Activated T-helper 2 cell treated with anti-CD3 and anti-CD28 coated beads, Interferon-gamma antibody, Interleukin-2, Interleukin-4, amounts not matched to agents 10 μg/mL and 5 μg/mL and 100 μg/mL, durations not matched to agents 14 hours and 24 hours and 36 hours (primary cell): ENCODE results near the gene IQCH. TPM values are rescaled to one million over a fixed set of nuclear protein-coding genes. Genes with fewer than 3 reads are reported as not detected.
A peak's percentile ranks its signal among the peaks of the same experiment; 100 is the strongest.

ENCODE experiments used
- DNase-seq: peaks from one replicate; pipeline ENCODE4 v3.0.0; 2021; ENCODE audit warnings: low spot score
- H3K27ac Mint-ChIP-seq: one replicate; pipeline ENCODE4 v1.8.0; 2021; ENCODE audit warnings: mixed read lengths
- H3K27me3 Mint-ChIP-seq: one replicate; pipeline ENCODE4 v1.8.0; 2021; ENCODE audit warnings: low read depth, mixed read lengths
- H3K36me3 Mint-ChIP-seq: one replicate; pipeline ENCODE4 v1.8.0; 2021; ENCODE audit warnings: low read depth, mixed read lengths
- H3K4me1 Mint-ChIP-seq: one replicate; pipeline ENCODE4 v1.8.0; 2021; ENCODE audit warnings: low read depth, mixed read lengths
- H3K4me3 Mint-ChIP-seq: one replicate; pipeline ENCODE4 v1.8.0; 2021; ENCODE audit warnings: low read depth, mild to moderate bottlenecking, moderate library complexity, mixed read lengths
- H3K9me3 Mint-ChIP-seq: one replicate; pipeline ENCODE4 v1.8.0; 2021; ENCODE audit warnings: mixed read lengths
- intact Hi-C: fragments of 100-400 bp; cut with micrococcal nuclease; formaldehyde crosslinking; loops from one replicate; pipeline ENCODE4 v1.15.1; 2023
- total RNA-seq: library from RNA; stranded (reverse); gene quantifications from 2 replicates; pipeline ENCODE4 v1.2.3, GENCODE V29; 2022

IQCH gene
- total RNA-seq = 0.68 and 1.7 TPM in 2 replicates

GRCh38 chr15:67254238-67255175, at the start of gene IQCH, which contains the start of gene AAGAB:
TSS of gene IQCH (plus strand) at chr15:67254786. CDS start at chr15:67254897, 111 bp downstream.
TSS of gene AAGAB (minus strand) at chr15:67254661. CDS start at chr15:67254631, 30 bp downstream.
- H3K27ac Mint-ChIP-seq = peak within 1 kb of the TSS; percentile 96
- DNase-seq = peak; percentile 96
- peaks cover 13% of the 10 kb centered on the region for H3K27me3 Mint-ChIP-seq
- H3K4me1 Mint-ChIP-seq = peaks cover 36% of the 10 kb centered on the region
- intact Hi-C loops = loop anchor here (1.0 to 2.0 kb wide), 2 partner anchors 13 to 308 kb away; no protein-coding TSS in a partner anchor
- peaks cover 12% of the 10 kb centered on the region for H3K36me3 Mint-ChIP-seq
- H3K9me3 Mint-ChIP-seq = no peaks in the 10 kb centered on the region
- H3K4me3 Mint-ChIP-seq = peak within 1 kb of the TSS; percentile 94

- Mint-ChIP-seq H3K4me3 (no peak overlapping the region), H3K36me3 (peaks cover 38% of the 10 kb centered on the region), H3K27ac (no peak overlapping the region), H3K4me1 (no peaks in the 10 kb centered on the region), H3K9me3 (no peaks in the 10 kb centered on the region), H3K27me3 (no peaks in the 10 kb centered on the region)
- no peak for DNase-seq
- intact Hi-C loops = no loop called here
These were observed 46.9 kb upstream of the IQCH start for GRCh38 chr15:67207555-67208207.

DNA sequence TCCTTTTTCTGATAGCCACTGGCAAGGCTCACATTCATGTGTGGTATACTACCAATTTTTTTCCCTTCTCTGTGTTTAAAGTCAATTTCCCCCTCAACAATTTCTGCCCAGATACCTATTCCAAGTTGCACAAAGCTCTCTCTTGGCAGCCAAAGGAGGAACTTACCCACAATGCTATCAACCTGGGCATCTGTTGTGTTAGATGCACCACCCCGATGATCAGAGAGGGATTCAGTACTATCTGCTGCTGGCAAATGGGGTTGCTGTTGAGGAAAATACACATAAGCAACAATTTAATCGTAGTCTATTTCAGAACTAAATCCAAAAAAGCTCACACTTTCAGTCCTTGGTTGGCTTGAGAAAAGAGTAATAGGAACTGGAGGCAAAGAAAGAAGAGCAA, 46.2 kb upstream of the IQCH start:
- no peak for DNase-seq
- no peaks in the 10 kb centered on the region for H3K27me3 Mint-ChIP-seq
- no peak overlapping the region for H3K27ac Mint-ChIP-seq
- peaks cover 34% of the 10 kb centered on the region for H3K36me3 Mint-ChIP-seq
- no peak overlapping the region for H3K4me3 Mint-ChIP-seq
- intact Hi-C loops = no loop called here
- H3K4me1 Mint-ChIP-seq = no peaks in the 10 kb centered on the region
- no peaks in the 10 kb centered on the region for H3K9me3 Mint-ChIP-seq

- Mint-ChIP-seq H3K36me3 (peaks cover 21% of the 10 kb centered on the region), H3K4me3 (no peak overlapping the region), H3K4me1 (no peaks in the 10 kb centered on the region), H3K27me3 (no peaks in the 10 kb centered on the region), H3K27ac (no peak overlapping the region), H3K9me3 (no peaks in the 10 kb centered on the region)
- intact Hi-C loops = no loop called here
- no peak for DNase-seq
These were observed 43.9 kb upstream of the IQCH start for GRCh38 chr15:67210555-67211168.

GRCh38 chr15:67212684-67213367, 41.8 kb upstream of the IQCH start:
- Mint-ChIP-seq H3K27me3 (no peaks in the 10 kb centered on the region), H3K27ac (no peak overlapping the region), H3K4me3 (no peak overlapping the region), H3K36me3 (peaks cover 21% of the 10 kb centered on the region), H3K9me3 (no peaks in the 10 kb centered on the region), H3K4me1 (peaks cover 2% of the 10 kb centered on the region)
- intact Hi-C loops = no loop called here
- DNase-seq = no peak

DNA sequence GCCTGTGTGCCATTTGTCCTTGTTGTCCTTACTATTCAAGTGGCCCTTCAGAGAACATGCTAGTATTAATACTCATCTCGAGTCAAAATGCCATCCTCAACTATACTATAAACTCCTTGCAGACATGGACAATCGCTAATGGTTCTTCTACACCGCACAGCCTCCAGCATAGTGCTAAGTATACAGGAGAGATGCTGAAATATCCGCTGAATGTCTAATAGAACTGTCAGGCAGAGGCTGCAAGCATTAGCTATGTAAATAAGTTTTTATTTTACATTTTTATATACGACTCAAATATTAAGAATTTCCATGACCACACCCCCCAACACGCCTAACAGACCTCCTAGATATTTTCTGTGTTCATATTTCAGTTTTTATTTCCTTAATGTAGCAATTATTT, 39.5 kb upstream of the IQCH start:
- Mint-ChIP-seq H3K4me3 (no peak overlapping the region), H3K36me3 (peaks cover 29% of the 10 kb centered on the region), H3K4me1 (peaks cover 10% of the 10 kb centered on the region), H3K9me3 (no peaks in the 10 kb centered on the region), H3K27ac (no peak overlapping the region), H3K27me3 (no peaks in the 10 kb centered on the region)
- intact Hi-C loops = no loop called here
- DNase-seq = no peak

- Mint-ChIP-seq H3K4me1 (peaks cover 10% of the 10 kb centered on the region), H3K36me3 (peaks cover 34% of the 10 kb centered on the region), H3K27ac (no peak overlapping the region), H3K4me3 (no peak overlapping the region), H3K27me3 (no peaks in the 10 kb centered on the region), H3K9me3 (no peaks in the 10 kb centered on the region)
- no peak for DNase-seq
- intact Hi-C loops = no loop called here
These were observed 37.7 kb upstream of the IQCH start for GRCh38 chr15:67216859-67217258.

GRCh38 chr15:67218428-67218827, 36.2 kb upstream of the IQCH start:
- Mint-ChIP-seq H3K36me3 (peaks cover 34% of the 10 kb centered on the region), H3K27me3 (no peaks in the 10 kb centered on the region), H3K4me1 (peaks cover 10% of the 10 kb centered on the region), H3K27ac (no peak overlapping the region), H3K4me3 (no peak overlapping the region), H3K9me3 (no peaks in the 10 kb centered on the region)
- intact Hi-C loops = no loop called here
- no peak for DNase-seq

- Mint-ChIP-seq H3K9me3 (no peaks in the 10 kb centered on the region), H3K36me3 (peaks cover 34% of the 10 kb centered on the region), H3K27ac (no peak overlapping the region), H3K27me3 (no peaks in the 10 kb centered on the region), H3K4me3 (no peak overlapping the region), H3K4me1 (peaks cover 10% of the 10 kb centered on the region)
- intact Hi-C loops = no loop called here
- DNase-seq = no peak
These were observed 35.3 kb upstream of the IQCH start for GRCh38 chr15:67219288-67219687.

DNA sequence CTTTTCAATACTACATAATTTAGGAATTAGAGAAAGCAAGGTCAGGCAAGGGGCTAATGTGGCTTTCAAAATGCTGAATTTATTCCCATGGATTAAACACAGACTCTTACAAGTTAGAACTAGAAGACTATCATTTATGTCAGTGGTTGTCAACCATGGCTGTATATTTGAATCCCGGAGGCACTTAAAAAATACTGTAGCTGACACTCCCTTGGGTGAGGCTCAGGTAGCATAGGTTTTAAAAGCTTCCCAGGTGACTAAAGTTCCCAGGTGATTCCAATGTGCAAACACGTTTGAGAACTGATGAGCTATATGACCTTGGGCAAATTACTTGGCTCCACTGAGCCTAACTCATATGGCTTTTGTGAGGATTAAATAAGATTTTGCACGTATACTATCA, 29.7 kb upstream of the IQCH start:
- no peak overlapping the region for H3K4me3 Mint-ChIP-seq
- intact Hi-C loops = no loop called here
- no peaks in the 10 kb centered on the region for H3K9me3 Mint-ChIP-seq
- no peaks in the 10 kb centered on the region for H3K27me3 Mint-ChIP-seq
- peaks cover 7% of the 10 kb centered on the region for H3K4me1 Mint-ChIP-seq
- no peak for DNase-seq
- H3K27ac Mint-ChIP-seq = no peak overlapping the region
- peaks cover 43% of the 10 kb centered on the region for H3K36me3 Mint-ChIP-seq

- no peak for DNase-seq
- intact Hi-C loops = no loop called here
- H3K4me1 Mint-ChIP-seq = peaks cover 7% of the 10 kb centered on the region
- H3K27me3 Mint-ChIP-seq = no peaks in the 10 kb centered on the region
- H3K27ac Mint-ChIP-seq = no peak overlapping the region
- H3K36me3 Mint-ChIP-seq = peaks cover 44% of the 10 kb centered on the region
- H3K4me3 Mint-ChIP-seq = no peak overlapping the region
- H3K9me3 Mint-ChIP-seq = no peaks in the 10 kb centered on the region
These were observed 29.2 kb upstream of the IQCH start for GRCh38 chr15:67225336-67225735.

GRCh38 chr15:67227431-67227830, 27.2 kb upstream of the IQCH start:
- Mint-ChIP-seq H3K27ac (no peak overlapping the region), H3K27me3 (no peaks in the 10 kb centered on the region), H3K9me3 (no peaks in the 10 kb centered on the region), H3K36me3 (peaks cover 57% of the 10 kb centered on the region), H3K4me1 (peaks cover 7% of the 10 kb centered on the region), H3K4me3 (no peak overlapping the region)
- DNase-seq = no peak
- intact Hi-C loops = no loop called here
